B cell (primary cell): ENCODE data around the gene ZBTB21. TPM values are rescaled to one million over a fixed set of nuclear protein-coding genes. Genes with fewer than 3 reads are reported as not detected.

Source experiments
- ATAC-seq: fragments of 200-7000 bp; cut with Tn5 transposase; one replicate; pipeline ENCODE4 v1.10.0; 2021; ENCODE audit warnings: low read depth, mild to moderate bottlenecking, moderate number of reproducible peaks, moderate library complexity
- CTCF ChIA-PET: fragments of 350-600 bp; sonication (Branson Sonifier 250); formaldehyde crosslinking; loops from one replicate; lab custom pipeline; 2021; ENCODE audit warnings: antibody characterized with exemption, inconsistent platforms; lab: Charles Lee
- POLR2A ChIA-PET: fragments of 350-600 bp; sonication (Branson Sonifier 250); formaldehyde crosslinking; loops from one replicate; lab custom pipeline; 2021; ENCODE audit warnings: antibody characterized with exemption; lab: Charles Lee
- DNase-seq: peaks from one replicate; pipeline ENCODE4 v3.0.0; 2013
- H2AFZ ChIP-seq: 2 replicates; pipeline ENCODE4 v1.6.1; 2012; ENCODE audit warnings: mild to moderate bottlenecking, low read depth, low read length; ENCODE audit not compliant: insufficient read depth, poor library complexity, severe bottlenecking
- H3K27ac ChIP-seq, 2 donors: 1 replicate in 1 of 2; 2 replicates in 1 of 2; pipeline ENCODE4 v1.5.1; 2012 to 2013; ENCODE audit warnings: low read length in 2 of 2, mild to moderate bottlenecking in 2 of 2, moderate library complexity in 1 of 2
- H3K27me3 ChIP-seq, 4 experiments: fragments of 200-600 bp in 1 of 4; sonication (generic) in 1 of 4; replicated peaks in 1 of 4; 1 replicate in 2 of 4; 2 replicates in 2 of 4; pipeline versions ENCODE4 v1.6.1 to v1.7.0; 2013 to 2016; ENCODE audit warnings: low read length in 3 of 4, mild to moderate bottlenecking in 2 of 4, mixed read lengths in 1 of 4, moderate library complexity in 1 of 4; ENCODE audit not compliant: insufficient read depth in 4 of 4, control insufficient read depth in 3 of 4; ENCODE audit errors: control extremely low read depth in 1 of 4
- H3K36me3 ChIP-seq, 2 experiments: replicated peaks in 1 of 2; 1 replicate in 1 of 2; 2 replicates in 1 of 2; pipeline versions ENCODE4 v1.6.1 to v1.7.1; 2013; ENCODE audit warnings: low read length in 1 of 2; ENCODE audit not compliant: insufficient read depth in 2 of 2, control insufficient read depth in 1 of 2; ENCODE audit errors: control extremely low read depth in 1 of 2, extremely low read depth in 1 of 2
- H3K4me1 ChIP-seq, 2 donors: fragments of 200-600 bp in 1 of 2; sonication (generic) in 1 of 2; 1 replicate in 1 of 2; 2 replicates in 1 of 2; pipeline versions ENCODE4 v1.5.1 to v1.6.1; 2013 to 2017; ENCODE audit warnings: low read length in 2 of 2; ENCODE audit not compliant: control insufficient read depth in 2 of 2, insufficient read depth in 2 of 2
- H3K4me2 ChIP-seq: replicated peaks from 2 replicates; pipeline ENCODE3; 2012; ENCODE audit warnings: mild to moderate bottlenecking, low read depth, low read length; ENCODE audit not compliant: poor library complexity, severe bottlenecking
- H3K4me3 ChIP-seq, 5 experiments: fragments of 200-600 bp in 1 of 5; sonication (generic) in 1 of 5; 1 replicate in 3 of 5; 2 replicates in 2 of 5; pipeline versions ENCODE4 v1.5.1 to v1.7.0; 2011 to 2016; ENCODE audit warnings: low read length in 4 of 5, mild to moderate bottlenecking in 4 of 5, low read depth in 2 of 5, control low read depth in 1 of 5, moderate library complexity in 1 of 5; ENCODE audit not compliant: insufficient read depth in 1 of 5; ENCODE audit errors: control extremely low read depth in 1 of 5, extremely low read depth in 1 of 5
- H3K79me2 ChIP-seq: fragments of 200-600 bp; sonication (generic); one replicate; pipeline ENCODE4 v1.6.0; 2016; ENCODE audit warnings: low read length; ENCODE audit not compliant: control insufficient read depth, insufficient read depth
- H3K9ac ChIP-seq: fragments of 200-600 bp; sonication (generic); 2 replicates; pipeline ENCODE4 v1.6.1; 2017; ENCODE audit warnings: mild to moderate bottlenecking, low read length, moderate library complexity
- H3K9me3 ChIP-seq, 3 donors: one replicate each; pipeline versions ENCODE4 v1.6.1 to v1.7.1; 2013; ENCODE audit warnings: low read length in 2 of 3; ENCODE audit not compliant: control insufficient read depth in 2 of 3, insufficient read depth in 1 of 3; ENCODE audit errors: control extremely low read depth in 1 of 3
- H4K20me1 ChIP-seq: 2 replicates; pipeline ENCODE4 v1.6.0; 2012; ENCODE audit warnings: mild to moderate bottlenecking, low read length; ENCODE audit not compliant: insufficient read depth, control insufficient read depth, poor library complexity, severe bottlenecking
- H3K27ac Mint-ChIP-seq: one replicate; pipeline ENCODE4 v1.8.0; 2021; ENCODE audit warnings: mixed read lengths
- H3K27me3 Mint-ChIP-seq: one replicate; pipeline ENCODE4 v1.8.0; 2021; ENCODE audit warnings: mixed read lengths
- H3K4me1 Mint-ChIP-seq: one replicate; pipeline ENCODE4 v1.8.0; 2021; ENCODE audit warnings: mixed read lengths
- H3K4me3 Mint-ChIP-seq: one replicate; pipeline ENCODE4 v1.8.0; 2021; ENCODE audit warnings: mixed read lengths
- H3K9me3 Mint-ChIP-seq: one replicate; pipeline ENCODE4 v1.8.0; 2022; ENCODE audit warnings: mixed read lengths; ENCODE audit not compliant: insufficient read depth
- CTCF ChIP-seq: fragments of 200-600 bp; IDR thresholded peaks from one replicate; pipeline ENCODE4 v1.8.0; 2022; ENCODE audit warnings: antibody characterized with exemption, mild to moderate bottlenecking
- EZH2 ChIP-seq: IDR thresholded peaks from 2 replicates; pipeline ENCODE4 v1.6.1; 2012; ENCODE audit warnings: borderline replicate concordance, low read depth, mild to moderate bottlenecking, moderate library complexity, low read length; ENCODE audit not compliant: insufficient read depth, poor library complexity, severe bottlenecking
- WGBS: methylation state at CpG from one replicate; pipeline ENCODE4 v1.1.5; 2013; ENCODE audit warnings: missing lambda C conversion rate; ENCODE audit not compliant: insufficient coverage; 5-methylcytosine and 5-hydroxymethylcytosine counted together
- intact Hi-C: fragments of 100-400 bp; cut with micrococcal nuclease; formaldehyde crosslinking; loops from one replicate; pipeline ENCODE4 v1.10.0; 2022
- polyA plus RNA-seq: library from polyadenylated mRNA; depleted of rRNA; stranded (reverse); fragments of >200 nt; gene quantifications from 2 replicates; pipeline ENCODE4 v1.2.3, GENCODE V29; 2012
- total RNA-seq, 2 donors: library from RNA; stranded (reverse); fragments of 120-200 nt in 1 of 2; gene quantifications; 1 replicate in 1 of 2; 2 replicates in 1 of 2; pipeline versions ENCODE4 v1.2.3 to v1.2.4, GENCODE V29; 2013 to 2022

The ZBTB21 gene
- total and polyA plus RNA-seq, 2 donors (not counting 1 experiment from before 2014, with no cell fraction given), result 12.4 to 40.1 TPM

- ChIA-PET POLR2A (no interaction called here), CTCF (no interaction called here)
- Histone ChIP-seq H3K9me3 (no peaks in the 10 kb centered on the region), H4K20me1 (no peaks in the 10 kb centered on the region), H3K4me2 (no peak overlapping the region), H3K27ac (no peak overlapping the region), H3K27me3 (no peaks in the 10 kb centered on the region), H2AFZ (no peak overlapping the region), H3K9ac (no peak overlapping the region), H3K4me3 (no peak overlapping the region), H3K79me2 (no peaks in the 10 kb centered on the region), H3K4me1 (no peaks in the 10 kb centered on the region), H3K36me3 (no peaks in the 10 kb centered on the region)
- TF ChIP-seq CTCF (no peak), EZH2 (no peak)
- ATAC-seq (no peak), DNase-seq (no peak)
- no peaks in the 10 kb centered on the region for H3K27me3 Mint-ChIP-seq
- H3K9me3 Mint-ChIP-seq, result no peaks in the 10 kb centered on the region
- no peak overlapping the region for H3K27ac Mint-ChIP-seq
- 80% methylated on average over 1 of the region's 8 CpGs for WGBS
- intact Hi-C loops, result no loop called here
- no peaks in the 10 kb centered on the region for H3K4me1 Mint-ChIP-seq
- no peak overlapping the region for H3K4me3 Mint-ChIP-seq
These were observed 64.2 kb downstream of the ZBTB21 start for GRCh38 chr21:41945982-41946381.

- Histone ChIP-seq H3K4me1 (no peaks in the 10 kb centered on the region), H3K4me3 (no peak overlapping the region), H2AFZ (no peak overlapping the region), H3K4me2 (no peak overlapping the region), H3K79me2 (no peaks in the 10 kb centered on the region), H3K9me3 (no peaks in the 10 kb centered on the region), H3K36me3 (no peaks in the 10 kb centered on the region), H4K20me1 (no peaks in the 10 kb centered on the region), H3K27me3 (no peaks in the 10 kb centered on the region), H3K9ac (no peak overlapping the region), H3K27ac (no peak overlapping the region)
- ChIA-PET CTCF (no interaction called here), POLR2A (no interaction called here)
- Mint-ChIP-seq H3K4me3 (no peak overlapping the region), H3K4me1 (no peaks in the 10 kb centered on the region), H3K27me3 (no peaks in the 10 kb centered on the region), H3K9me3 (no peaks in the 10 kb centered on the region), H3K27ac (no peak overlapping the region)
- DNase-seq (no peak), ATAC-seq (no peak)
- no peak for TF ChIP-seq CTCF
- no peak for TF ChIP-seq EZH2
- 97% methylated on average over 8 of the region's 10 CpGs for WGBS
- intact Hi-C loops, result no loop called here
These were observed 66.3 kb downstream of the ZBTB21 start for GRCh38 chr21:41943851-41944250.
